ENCODE measurements around the gene REEP1.

- TF ChIP-seq MAX (IDR thresholded peaks at IDR 0.05) (no peak), CTCF (IDR thresholded peaks at IDR 0.05 in 2 of 3, conservative IDR thresholded peaks at IDR 0.05 in 1 of 3; ENCODE audit: borderline replicate concordance in 1 of 3, insufficient read depth in 1 of 3, low read depth in 2 of 3, low read length in 2 of 3) (no peak), EZH2phosphoT487 (IDR thresholded peaks at IDR 0.05; ENCODE audit: borderline replicate concordance) (no peak), RAD21 (IDR thresholded peaks at IDR 0.05; ENCODE audit: low read depth) (no peak), REST (IDR thresholded peaks at IDR 0.05; ENCODE audit: low read depth) (no peak), EZH2 (IDR thresholded peaks at IDR 0.05) (no peak), FOSL1 (IDR thresholded peaks at IDR 0.05; ENCODE audit: low read depth) (no peak)
These were observed 133.0 kb downstream of the REEP1 start for GRCh38 chr2:86204458-86204857.

All from HCT116 (cell line).